Heart left ventricle (tissue), 13 donors: ENCODE results near the gene IFIT3.

Experiments used
- POLR2A ChIP-seq, 2 donors: fragments of 450-650 bp; IDR thresholded peaks; one replicate each; pipeline ENCODE4 v1.6.1; 2017; ENCODE audit warnings: antibody characterized with exemption in 2 of 2, mild to moderate bottlenecking in 2 of 2, moderate library complexity in 2 of 2
- TF ChIP-seq, protein P1 (sequence below), 12 donors: fragments of 200-600 bp; sonication (generic) in 4 of 12; IDR thresholded peaks; one replicate each; pipeline versions ENCODE4 v1.5.0 to v1.8.0; 2018 to 2022; ENCODE audit warnings: antibody characterized with exemption in 12 of 12, mild to moderate bottlenecking in 5 of 12
- donor health status: ischemic (EF 13 %, LVEDD 7.1; RV severe dilation, severe dysfunction).
- donor health status: DM: no; HTN: yes; CAD: no.
- donor health status: DM: no; HTN: no; CAD: no.
- donor health status: ischemic (EF 25% LVEDD 6.9; RV normal size, moderate dysfunction).
- donor health status: ischemic (EF 25% LVEDD 5.7; RV mildly dilated, moderate dysfunction).
- donor health status: ischemic (EF 35%, LVEDD 5.7; RV mildly dilated, moderate dysfunction).
- donor health status: nonischemic (EF 11% LVEDD 7.7; RV severe dilation, severe dysfunction).
- donor health status: DM: yes; HTN: yes; CAD: no.
- donor health status: PGD.
- donor health status: ischemic (EF 29% LVEDD 5.4; RV normal size, mild dysfunction).
- donor health status: nonischemic (EF 23%, LVEDD 6.1; RV moderate dilation, normal function).

DNA sequence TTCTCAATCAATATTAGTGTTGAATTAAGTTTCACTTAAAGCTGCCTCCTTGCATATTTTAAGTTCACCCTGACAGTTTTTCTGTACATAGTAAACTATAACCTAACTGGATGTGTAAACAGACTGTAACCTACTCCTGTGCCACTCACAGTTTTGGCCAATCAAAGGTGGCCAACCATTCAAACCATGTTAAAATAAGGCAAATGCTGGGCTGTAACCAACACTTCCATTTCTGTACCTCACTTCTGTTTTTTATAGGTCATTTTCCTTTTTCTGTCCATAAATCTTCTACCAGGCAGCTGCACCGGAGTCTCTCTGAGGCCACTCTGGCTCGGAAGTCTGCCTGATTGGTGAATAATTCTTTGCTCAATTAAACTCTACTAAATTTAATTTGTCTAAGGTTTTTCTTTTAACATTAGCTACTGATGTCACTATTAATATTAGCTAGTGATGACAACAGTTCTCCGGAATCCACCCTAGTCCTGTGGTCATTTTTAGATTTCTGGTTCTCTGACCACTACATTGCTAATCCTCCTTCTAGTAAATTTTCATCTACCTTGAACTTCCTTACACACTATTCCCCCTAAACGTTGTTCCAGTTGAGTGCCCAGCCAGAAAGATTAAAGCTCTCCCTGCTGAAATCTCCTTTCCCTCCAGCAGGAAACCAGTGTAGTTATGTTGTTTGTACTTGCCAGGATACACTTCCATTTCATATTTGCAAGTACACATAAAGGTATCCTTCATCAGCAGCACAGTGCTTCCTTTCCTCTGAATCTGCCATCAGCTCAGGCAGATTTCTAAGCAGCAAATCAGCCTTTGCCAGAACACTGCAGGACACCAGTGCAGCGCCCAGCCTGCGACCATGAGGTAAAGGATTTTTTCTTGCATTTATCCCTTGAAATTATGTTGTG is 44.5 kb upstream of the IFIT3 start:
- TF ChIP-seq, protein P1, sequence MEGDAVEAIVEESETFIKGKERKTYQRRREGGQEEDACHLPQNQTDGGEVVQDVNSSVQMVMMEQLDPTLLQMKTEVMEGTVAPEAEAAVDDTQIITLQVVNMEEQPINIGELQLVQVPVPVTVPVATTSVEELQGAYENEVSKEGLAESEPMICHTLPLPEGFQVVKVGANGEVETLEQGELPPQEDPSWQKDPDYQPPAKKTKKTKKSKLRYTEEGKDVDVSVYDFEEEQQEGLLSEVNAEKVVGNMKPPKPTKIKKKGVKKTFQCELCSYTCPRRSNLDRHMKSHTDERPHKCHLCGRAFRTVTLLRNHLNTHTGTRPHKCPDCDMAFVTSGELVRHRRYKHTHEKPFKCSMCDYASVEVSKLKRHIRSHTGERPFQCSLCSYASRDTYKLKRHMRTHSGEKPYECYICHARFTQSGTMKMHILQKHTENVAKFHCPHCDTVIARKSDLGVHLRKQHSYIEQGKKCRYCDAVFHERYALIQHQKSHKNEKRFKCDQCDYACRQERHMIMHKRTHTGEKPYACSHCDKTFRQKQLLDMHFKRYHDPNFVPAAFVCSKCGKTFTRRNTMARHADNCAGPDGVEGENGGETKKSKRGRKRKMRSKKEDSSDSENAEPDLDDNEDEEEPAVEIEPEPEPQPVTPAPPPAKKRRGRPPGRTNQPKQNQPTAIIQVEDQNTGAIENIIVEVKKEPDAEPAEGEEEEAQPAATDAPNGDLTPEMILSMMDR (IDR thresholded peaks at IDR 0.05): peak in 1 of 12 donors; percentile 9
- TF ChIP-seq POLR2A (IDR thresholded peaks at IDR 0.05): no peak
